ENCODE data around the gene C16orf54. TPM values are rescaled to one million over a fixed set of nuclear protein-coding genes. Genes with fewer than 3 reads are reported as not detected.
"Not testable (repeated sequence)": the region's sequence is repeated elsewhere in the genome, so short reads cannot be mapped to it uniquely, and the experiment has no call there.

Gene C16orf54
- total and polyA plus RNA-seq, 9 of the 15 experiments (the other 6 are each of a cell fraction or from before 2014, with no cell fraction given) = 0.09 TPM; not detected in 8

DNA sequence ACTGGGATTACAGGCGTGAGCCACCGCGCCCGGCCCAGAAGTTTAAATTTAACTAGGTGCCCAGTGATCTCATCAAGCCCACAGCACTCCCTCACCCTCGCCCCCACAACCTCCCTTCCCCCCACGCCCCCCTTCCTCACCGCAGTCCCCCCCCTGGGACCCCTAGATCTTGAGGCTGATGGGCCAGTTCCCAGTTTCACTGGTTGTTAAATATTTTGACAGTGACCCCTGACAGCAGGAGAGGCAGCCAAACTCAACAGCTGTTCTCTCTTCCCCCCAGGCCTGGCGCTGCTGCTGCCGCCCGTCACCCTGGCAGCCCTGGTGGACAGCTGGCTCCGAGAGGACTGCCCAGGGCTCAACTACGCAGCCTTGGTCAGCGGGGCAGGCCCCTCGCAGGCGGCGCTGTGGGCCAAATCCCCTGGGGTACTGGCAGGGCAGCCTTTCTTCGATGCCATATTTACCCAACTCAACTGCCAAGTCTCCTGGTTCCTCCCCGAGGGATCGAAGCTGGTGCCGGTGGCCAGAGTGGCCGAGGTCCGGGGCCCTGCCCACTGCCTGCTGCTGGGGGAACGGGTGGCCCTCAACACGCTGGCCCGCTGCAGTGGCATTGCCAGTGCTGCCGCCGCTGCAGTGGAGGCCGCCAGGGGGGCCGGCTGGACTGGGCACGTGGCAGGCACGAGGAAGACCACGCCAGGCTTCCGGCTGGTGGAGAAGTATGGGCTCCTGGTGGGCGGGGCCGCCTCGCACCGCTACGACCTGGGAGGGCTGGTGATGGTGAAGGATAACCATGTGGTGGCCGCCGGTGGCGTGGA lies 51.2 kb downstream of the C16orf54 start:
- POLR2A ChIA-PET = no interaction called here
- no peak overlapping the region for H3K4me3 ChIP-seq
- peak overlapping the region in 1 of 2 experiments; percentile 53; a peak in 1 of 4 replicates for H3K9ac ChIP-seq (ENCODE audit: insufficient read depth in 1 of 2, low read depth in 2 of 2, low read length in 2 of 2)
- intact Hi-C loops (cut with micrococcal nuclease) = loop anchor here (5.0 kb wide), 2 partner anchors 32 to 52 kb away; partner anchors contain the start of gene SPN
- CTCF ChIA-PET (ENCODE audit: low intra/inter-chr PET ratio) = no interaction called here
- peaks cover 23 to 36% of the 10 kb centered on the region in 2 experiments for H3K4me1 ChIP-seq (replicated peaks in 1 of 2; ENCODE audit: control insufficient read depth in 2 of 2, insufficient read depth in 2 of 2, low read length in 2 of 2)
- H3K79me2 ChIP-seq (ENCODE audit: control insufficient read depth, insufficient read depth, low read length) = peaks cover 34% of the 10 kb centered on the region
- 0 out of 2 replicates have a peak, but pooled peaks cover 6% of the 10 kb centered on the region for H3K9me3 ChIP-seq (replicated peaks; ENCODE audit: control insufficient read depth, insufficient read depth, low read depth, low read length)
- TF ChIP-seq RBFOX2 (IDR thresholded peaks at IDR 0.05; ENCODE audit: low read depth, low read length) = peak; percentile 35; the same call in 1 of the 2 replicates
- TF ChIP-seq POLR2G (IDR thresholded peaks at IDR 0.05; ENCODE audit: low read depth, low read length) = peak; percentile 57
- TF ChIP-seq CREB1 (IDR thresholded peaks at IDR 0.05) = no peak
- no peak for TF ChIP-seq CREB1 (CRISPR knock-in tag; IDR thresholded peaks at IDR 0.05)
- TF ChIP-seq STAT5B (CRISPR knock-in tag; IDR thresholded peaks at IDR 0.05) = no peak
- no peak overlapping the region for H3K4me2 ChIP-seq (ENCODE audit: insufficient read depth, low read length)
- in situ Hi-C loops (cut with MboI) = loop anchor here (10.0 kb wide), 1 partner anchor 330 kb away; the partner anchor contains the start of gene C16orf92
- no peak for FAIRE-seq
- H3K27ac ChIP-seq (ENCODE audit: extremely low read depth, low read depth, low read length) = no peak overlapping the region
- no peak overlapping the region for H2AFZ ChIP-seq (ENCODE audit: low read depth, low read length)
- no peak for ATAC-seq
- 92% methylated on average over 16 of the region's 41 CpGs for WGBS (ENCODE audit: insufficient coverage, low coverage, missing lambda C conversion rate)
- 0 out of 2 replicates have a peak, but pooled peaks cover 4% of the 10 kb centered on the region for H4K20me1 ChIP-seq (replicated peaks; ENCODE audit: control insufficient read depth, insufficient read depth, low read length)
- peaks cover 43% of the 10 kb centered on the region; the same call in 2 of the 3 replicates for H3K36me3 ChIP-seq (ENCODE audit: control insufficient read depth, insufficient read depth, low read length)
- DNase-seq (ENCODE audit: extremely low read depth in 1 of 4, low spot score in 3 of 4) = no peak
- no peaks in the 10 kb centered on the region for H3K27me3 ChIP-seq (ENCODE audit: control insufficient read depth in 2 of 2, insufficient read depth in 2 of 2, low read length in 2 of 2)
- BruUV-seq (replicated peaks) = no TSS peak
- H3K9me1 ChIP-seq (ENCODE audit: control insufficient read depth, insufficient read depth, low read length) = peaks cover 6% of the 10 kb centered on the region

DNA sequence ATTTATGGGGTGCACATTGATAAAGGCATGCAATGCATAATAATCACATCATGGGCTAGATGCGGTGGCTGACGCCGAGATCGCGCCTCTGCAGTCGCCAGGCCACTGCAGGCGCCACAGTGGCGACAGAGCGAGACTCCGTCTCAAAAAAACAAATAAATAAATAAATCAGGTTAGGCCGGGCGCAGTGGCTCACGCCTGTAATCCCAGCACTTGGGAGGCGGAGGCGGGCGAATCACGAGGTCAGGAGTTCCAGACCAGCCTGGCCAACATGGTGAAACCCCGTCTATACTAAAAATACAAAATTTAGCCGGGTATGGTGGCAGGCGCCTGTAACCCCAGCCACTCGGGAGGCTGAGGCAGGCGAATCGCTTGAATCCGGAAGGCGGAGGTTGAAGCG lies 53.2 kb downstream of the C16orf54 start:
- H3K9ac ChIP-seq (ENCODE audit: insufficient read depth in 1 of 2, low read depth in 2 of 2, low read length in 2 of 2); H3K27ac ChIP-seq (ENCODE audit: extremely low read depth, low read depth, low read length); H4K20me1 ChIP-seq (replicated peaks; ENCODE audit: control insufficient read depth, insufficient read depth, low read length); H3K9me1 ChIP-seq (ENCODE audit: control insufficient read depth, insufficient read depth, low read length); ATAC-seq; FAIRE-seq; H3K4me2 ChIP-seq (ENCODE audit: insufficient read depth, low read length); H2AFZ ChIP-seq (ENCODE audit: low read depth, low read length); H3K9me3 ChIP-seq (replicated peaks; ENCODE audit: control insufficient read depth, insufficient read depth, low read depth, low read length); POLR2A ChIA-PET; H3K27me3 ChIP-seq (ENCODE audit: control insufficient read depth in 2 of 2, insufficient read depth in 2 of 2, low read length in 2 of 2); BruUV-seq (replicated peaks); DNase-seq (ENCODE audit: extremely low read depth in 1 of 4, low spot score in 3 of 4); H3K4me3 ChIP-seq: not testable (repeated sequence)
- CTCF ChIA-PET (ENCODE audit: low intra/inter-chr PET ratio) = interaction anchor here (0.6 to 0.7 kb wide), 2 partner anchors 36 to 312 kb away, joined by 4 read pairs; no protein-coding TSS in a partner anchor
- intact Hi-C loops (cut with micrococcal nuclease) (loop anchor here (1.0 to 5.0 kb wide), 2 partner anchors 13 to 50 kb away; partner anchors contain the start of gene QPRT), in situ Hi-C loops (cut with MboI) (loop anchor here (10.0 kb wide), 1 partner anchor 332 kb away; the partner anchor contains the start of gene C16orf92)
- Histone ChIP-seq H3K4me1 (replicated peaks in 1 of 2; ENCODE audit: control insufficient read depth in 2 of 2, insufficient read depth in 2 of 2, low read length in 2 of 2) (peaks cover 15 to 39% of the 10 kb centered on the region in 2 experiments; a peak in 4 of 5 replicates), H3K36me3 (ENCODE audit: control insufficient read depth, insufficient read depth, low read length) (peaks cover 47% of the 10 kb centered on the region; the same call in 2 of the 3 replicates), H3K79me2 (ENCODE audit: control insufficient read depth, insufficient read depth, low read length) (peaks cover 40% of the 10 kb centered on the region)
- WGBS (ENCODE audit: insufficient coverage, low coverage, missing lambda C conversion rate) = 96% methylated on average over 25 of the region's 26 CpGs
